GM10266 (cell line): ENCODE data around the gene ABHD6.
"Not testable (repeated sequence)": the region's sequence is repeated elsewhere in the genome, so short reads cannot be mapped to it uniquely, and the experiment has no call there.

Experiments used
- DNase-seq: peaks from one replicate; pipeline ENCODE4 v3.0.0; 2012; ENCODE audit errors: extremely low spot score
- CTCF ChIP-seq: IDR thresholded peaks from 2 replicates; pipeline ENCODE4 v1.5.1; 2012; ENCODE audit warnings: mild to moderate bottlenecking, low read depth; ENCODE audit not compliant: control insufficient read depth, insufficient read depth; ENCODE audit errors: missing control alignments

Gene ABHD6

DNA sequence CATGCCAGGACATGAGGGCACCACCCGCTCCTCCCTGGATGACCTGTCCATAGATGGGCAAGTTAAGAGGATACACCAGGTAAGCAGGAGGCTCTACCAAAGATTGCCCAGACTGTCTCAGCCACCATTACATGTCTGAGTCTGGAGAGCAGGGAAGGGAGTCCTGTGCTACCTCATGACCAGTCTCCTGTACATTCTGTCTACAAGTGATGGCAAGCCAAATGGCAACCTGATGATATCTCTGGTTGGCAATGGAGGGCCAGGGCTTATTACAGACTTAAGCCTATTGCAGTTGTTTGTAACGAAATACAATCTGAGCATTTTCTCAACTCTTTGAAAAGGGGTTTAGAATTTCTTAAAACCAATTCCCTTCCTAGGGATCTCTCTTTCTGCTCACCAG, 31.8 kb downstream of the ABHD6 start:
- TF ChIP-seq CTCF = no peak
- DNase-seq = no peak

DNA sequence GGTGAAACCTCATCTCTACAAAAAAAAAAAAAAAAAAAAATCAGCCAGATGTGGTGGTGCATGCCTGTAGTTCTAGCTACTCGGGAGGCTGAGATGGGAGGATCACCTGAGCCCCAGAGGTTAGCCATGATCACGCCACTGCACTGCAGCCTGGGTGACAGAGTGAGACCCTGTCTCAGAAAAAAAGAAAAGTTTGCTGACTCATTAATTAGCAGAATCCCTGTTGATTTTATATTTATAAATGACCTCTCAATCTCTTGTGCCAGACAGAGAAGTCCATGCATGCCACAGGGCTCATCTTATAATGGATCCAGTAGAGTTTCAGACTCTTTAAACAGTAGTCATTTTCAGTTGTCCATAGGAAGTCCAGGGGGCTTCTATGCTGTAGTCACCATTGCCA, 32.9 kb downstream of the ABHD6 start:
- TF ChIP-seq CTCF = no peak
- no peak for DNase-seq

DNA sequence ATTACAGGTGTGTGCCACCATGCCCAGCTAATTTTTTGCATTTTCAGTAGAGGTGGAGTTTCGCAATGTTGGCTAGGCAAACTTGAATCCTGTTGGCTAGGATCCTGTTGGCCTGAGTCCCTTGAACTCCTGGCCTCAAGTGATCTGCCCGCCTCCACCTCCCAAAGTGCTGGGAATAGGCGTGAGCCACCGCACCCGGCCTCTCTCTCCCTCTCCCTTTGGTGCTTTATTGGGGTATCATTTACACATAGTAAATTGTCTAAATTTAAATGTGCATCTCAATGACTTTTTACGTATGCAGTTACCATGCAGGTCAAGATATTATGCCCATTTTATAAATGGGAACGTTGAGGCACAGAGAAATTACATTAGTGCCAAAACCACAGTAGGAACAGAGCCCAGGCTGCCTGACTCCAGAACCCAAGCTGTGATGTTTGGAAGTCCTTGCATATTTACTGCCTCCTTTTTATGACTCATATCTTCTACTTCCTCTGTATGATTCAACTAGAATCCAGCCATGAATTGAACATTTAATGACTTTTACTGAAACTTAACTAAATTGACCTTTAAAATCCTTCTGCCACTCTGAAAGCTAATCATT, 34.4 kb downstream of the ABHD6 start:
- no peak for DNase-seq
- no peak for TF ChIP-seq CTCF

GRCh38 chr3:58272891-58273290, 35.3 kb downstream of the ABHD6 start:
- DNase-seq = no peak

DNA sequence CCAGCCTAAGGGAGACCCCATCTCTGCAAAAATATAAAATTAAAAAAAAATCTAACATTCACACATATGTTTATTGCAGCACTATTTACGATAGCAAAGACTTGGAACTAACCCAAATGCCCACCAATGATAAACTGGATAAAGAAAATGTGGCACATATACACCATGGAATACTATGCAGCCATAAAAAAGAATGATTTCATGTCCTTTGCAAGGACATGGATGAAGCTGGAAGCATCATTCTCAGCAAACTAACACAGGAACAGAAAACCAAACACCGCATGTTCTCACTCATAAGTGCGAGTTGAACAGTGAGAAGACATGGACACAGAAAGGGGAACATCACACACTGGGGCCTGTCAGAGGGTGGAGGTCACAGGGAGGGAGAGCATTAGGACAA, 35.8 kb downstream of the ABHD6 start:
- DNase-seq = not testable (repeated sequence)

More at GRCh38 chr3:58272891-58273290, 35.3 kb downstream of the ABHD6 start:
- no peak for TF ChIP-seq CTCF

- no peak for TF ChIP-seq CTCF
- DNase-seq = no peak
Measured at GRCh38 chr3:58274027-58274614, 36.5 kb downstream of the ABHD6 start.

- DNase-seq = no peak
- no peak for TF ChIP-seq CTCF
Measured at GRCh38 chr3:58281069-58281468, 43.5 kb downstream of the ABHD6 start.

- no peak for TF ChIP-seq CTCF
- no peak for DNase-seq
Measured at GRCh38 chr3:58285334-58285733, 47.7 kb downstream of the ABHD6 start.
